ENCODE results near the gene RIMBP2.

Gene RIMBP2

GRCh38 chr12:130444986-130445385, 271.1 kb downstream of the RIMBP2 start (continued):
- no peak for TF ChIP-seq ZNF174 (tag by site-specific recombination; IDR thresholded peaks at IDR 0.05)
- TF ChIP-seq ZNF596 (tag by site-specific recombination; IDR thresholded peaks at IDR 0.05) = no peak
- TF ChIP-seq OSR2 (tag by site-specific recombination; IDR thresholded peaks at IDR 0.05) = no peak
- no peak for TF ChIP-seq ZSCAN16 (tag by site-specific recombination; IDR thresholded peaks at IDR 0.05)
- no peak for TF ChIP-seq ZNF157 (tag by site-specific recombination; IDR thresholded peaks at IDR 0.05)
- no peak for TF ChIP-seq ZNF610 (tag by site-specific recombination; IDR thresholded peaks at IDR 0.05; ENCODE audit: borderline replicate concordance)

GRCh38 chr12:130444061-130444460, 272.0 kb downstream of the RIMBP2 start:
- Histone ChIP-seq H3K9me3 (ENCODE audit: control insufficient read depth, insufficient read depth, low read depth, low read length) (no peaks in the 10 kb centered on the region), H3K4me3 (ENCODE audit: low read depth, low read length) (no peak overlapping the region), H3K27ac (ENCODE audit: extremely low read depth, low read depth, low read length) (no peak overlapping the region), H3K36me3 (ENCODE audit: control insufficient read depth in 2 of 2, insufficient read depth in 1 of 2, low read length in 2 of 2) (no peaks in the 10 kb centered on the region), H3K4me1 (ENCODE audit: control insufficient read depth, insufficient read depth, low read length) (no peaks in the 10 kb centered on the region)
- CTCF ChIA-PET = no interaction called here
- POLR2A ChIA-PET = no interaction called here
- TF ChIP-seq PRDM4 (tag by site-specific recombination; IDR thresholded peaks at IDR 0.05) (no peak), ZNF488 (tag by site-specific recombination; IDR thresholded peaks at IDR 0.05) (no peak), TRIM28 (IDR thresholded peaks at IDR 0.05; ENCODE audit: borderline replicate concordance, low read length) (no peak), ZNF677 (tag by site-specific recombination; IDR thresholded peaks at IDR 0.05) (no peak), ZNF629 (tag by site-specific recombination; IDR thresholded peaks at IDR 0.05) (no peak), GLI4 (tag by site-specific recombination; IDR thresholded peaks at IDR 0.05) (no peak), ZNF561 (tag by site-specific recombination; IDR thresholded peaks at IDR 0.05; ENCODE audit: borderline replicate concordance) (no peak), ZIC2 (tag by site-specific recombination; IDR thresholded peaks at IDR 0.05) (no peak), ZNF274 (IDR thresholded peaks at IDR 0.05; ENCODE audit: low read length) (no peak), ZNF274 (tag by site-specific recombination; IDR thresholded peaks at IDR 0.05; ENCODE audit: borderline replicate concordance) (no peak), ZNF555 (tag by site-specific recombination; conservative IDR thresholded peaks at IDR 0.05) (no peak), ZNF155 (tag by site-specific recombination; IDR thresholded peaks at IDR 0.05) (no peak), ZNF776 (tag by site-specific recombination; IDR thresholded peaks at IDR 0.05; ENCODE audit: borderline replicate concordance) (no peak), GLI2 (tag by site-specific recombination; IDR thresholded peaks at IDR 0.05; ENCODE audit: borderline replicate concordance, low read depth) (no peak), ZNF112 (tag by site-specific recombination; IDR thresholded peaks at IDR 0.05) (no peak), HOXD13 (CRISPR knock-in tag; IDR thresholded peaks at IDR 0.05; ENCODE audit: borderline replicate concordance) (no peak), SCRT2 (tag by site-specific recombination; IDR thresholded peaks at IDR 0.05) (no peak), ZNF791 (tag by site-specific recombination; IDR thresholded peaks at IDR 0.05) (no peak), ZNF248 (tag by site-specific recombination; IDR thresholded peaks at IDR 0.05) (no peak), KLF9 (tag by site-specific recombination; IDR thresholded peaks at IDR 0.05; ENCODE audit: low read depth) (no peak), ZSCAN23 (tag by site-specific recombination; IDR thresholded peaks at IDR 0.05) (no peak)

All from HEK293 (cell line).